ENCODE data around the gene USP15.
"Not testable (repeated sequence)": the region's sequence is repeated elsewhere in the genome, so short reads cannot be mapped to it uniquely, and the experiment has no call there.

Gene USP15

GRCh38 chr12:62305778-62306177 lies 45.6 kb downstream of the USP15 start:
- peaks cover 59% of the 10 kb centered on the region for H3K4me1 Mint-ChIP-seq
- peaks cover 76% of the 10 kb centered on the region for H3K36me3 Mint-ChIP-seq (ENCODE audit: low read depth)
- peaks cover 25% of the 10 kb centered on the region for H3K9me3 Mint-ChIP-seq
- no peak for DNase-seq
- no peak overlapping the region for H3K27ac Mint-ChIP-seq
- H3K27me3 Mint-ChIP-seq = no peaks in the 10 kb centered on the region
- no peak overlapping the region for H3K4me3 Mint-ChIP-seq
- ATAC-seq = no peak

- peak overlapping the region; percentile 33 for H3K27ac Mint-ChIP-seq
- peaks cover 22% of the 10 kb centered on the region for H3K9me3 Mint-ChIP-seq
- no peaks in the 10 kb centered on the region for H3K27me3 Mint-ChIP-seq
- ATAC-seq = peak; percentile 56
- H3K4me1 Mint-ChIP-seq = peaks cover 60% of the 10 kb centered on the region
- no peak for DNase-seq
- peaks cover 67% of the 10 kb centered on the region for H3K36me3 Mint-ChIP-seq (ENCODE audit: low read depth)
- H3K4me3 Mint-ChIP-seq = no peak overlapping the region
These were observed 46.6 kb downstream of the USP15 start for GRCh38 chr12:62306569-62307530.

GRCh38 chr12:62308201-62308600 lies 48.0 kb downstream of the USP15 start:
- Mint-ChIP-seq H3K4me3 (peak overlapping the region; percentile 2), H3K4me1 (peaks cover 61% of the 10 kb centered on the region), H3K36me3 (ENCODE audit: low read depth) (peaks cover 56% of the 10 kb centered on the region), H3K9me3 (peaks cover 16% of the 10 kb centered on the region), H3K27me3 (no peaks in the 10 kb centered on the region), H3K27ac (peak overlapping the region; percentile 55)
- DNase-seq (no peak), ATAC-seq (peak; percentile 93)

GRCh38 chr12:62313727-62314380 lies 53.6 kb downstream of the USP15 start:
- ATAC-seq (no peak), DNase-seq (no peak)
- Mint-ChIP-seq H3K4me3 (no peak overlapping the region), H3K27ac (no peak overlapping the region), H3K4me1 (peaks cover 49% of the 10 kb centered on the region), H3K9me3 (peaks cover 3% of the 10 kb centered on the region), H3K36me3 (ENCODE audit: low read depth) (peaks cover 35% of the 10 kb centered on the region), H3K27me3 (no peaks in the 10 kb centered on the region)

- Mint-ChIP-seq H3K27ac (no peak overlapping the region), H3K9me3 (peaks cover 3% of the 10 kb centered on the region), H3K27me3 (no peaks in the 10 kb centered on the region), H3K4me3 (no peak overlapping the region), H3K4me1 (peaks cover 26% of the 10 kb centered on the region), H3K36me3 (ENCODE audit: low read depth) (peaks cover 39% of the 10 kb centered on the region)
- DNase-seq (no peak), ATAC-seq (no peak)
These were observed 56.8 kb downstream of the USP15 start for GRCh38 chr12:62317017-62317416.

GRCh38 chr12:62319058-62319457 lies 58.9 kb downstream of the USP15 start:
- H3K4me3 Mint-ChIP-seq = no peak overlapping the region
- no peak for ATAC-seq
- peaks cover 3% of the 10 kb centered on the region for H3K9me3 Mint-ChIP-seq
- no peak overlapping the region for H3K27ac Mint-ChIP-seq
- H3K4me1 Mint-ChIP-seq = peaks cover 17% of the 10 kb centered on the region
- H3K36me3 Mint-ChIP-seq (ENCODE audit: low read depth) = peaks cover 52% of the 10 kb centered on the region
- no peaks in the 10 kb centered on the region for H3K27me3 Mint-ChIP-seq
- no peak for DNase-seq

GRCh38 chr12:62320054-62320453 lies 59.9 kb downstream of the USP15 start:
- peaks cover 52% of the 10 kb centered on the region for H3K36me3 Mint-ChIP-seq (ENCODE audit: low read depth)
- no peak for DNase-seq
- no peaks in the 10 kb centered on the region for H3K27me3 Mint-ChIP-seq
- H3K4me1 Mint-ChIP-seq = peaks cover 17% of the 10 kb centered on the region
- no peak overlapping the region for H3K4me3 Mint-ChIP-seq
- no peak for ATAC-seq
- H3K9me3 Mint-ChIP-seq = peaks cover 3% of the 10 kb centered on the region
- no peak overlapping the region for H3K27ac Mint-ChIP-seq

GRCh38 chr12:62323386-62323785 lies 63.2 kb downstream of the USP15 start:
- Mint-ChIP-seq H3K9me3 (no peaks in the 10 kb centered on the region), H3K4me1 (peaks cover 11% of the 10 kb centered on the region), H3K4me3 (no peak overlapping the region), H3K36me3 (ENCODE audit: low read depth) (peaks cover 43% of the 10 kb centered on the region), H3K27me3 (no peaks in the 10 kb centered on the region), H3K27ac (no peak overlapping the region)
- DNase-seq (no peak), ATAC-seq (no peak)

GRCh38 chr12:62328296-62328921 lies 68.2 kb downstream of the USP15 start:
- Mint-ChIP-seq H3K27me3 (no peaks in the 10 kb centered on the region), H3K36me3 (ENCODE audit: low read depth) (peaks cover 35% of the 10 kb centered on the region), H3K4me3 (no peak overlapping the region), H3K27ac (no peak overlapping the region), H3K4me1 (peaks cover 17% of the 10 kb centered on the region), H3K9me3 (no peaks in the 10 kb centered on the region)
- DNase-seq (no peak), ATAC-seq (no peak)

GRCh38 chr12:62331306-62331705 lies 71.1 kb downstream of the USP15 start:
- H3K27me3 Mint-ChIP-seq = no peaks in the 10 kb centered on the region
- DNase-seq (no peak), ATAC-seq (no peak)
- H3K4me3 Mint-ChIP-seq = no peak overlapping the region
- H3K4me1 Mint-ChIP-seq = peaks cover 17% of the 10 kb centered on the region
- H3K27ac Mint-ChIP-seq = no peak overlapping the region
- no peaks in the 10 kb centered on the region for H3K9me3 Mint-ChIP-seq
- H3K36me3 Mint-ChIP-seq (ENCODE audit: low read depth) = peaks cover 46% of the 10 kb centered on the region

GRCh38 chr12:62332598-62332997 lies 72.4 kb downstream of the USP15 start:
- H3K27ac Mint-ChIP-seq = no peak overlapping the region

GRCh38 chr12:62335057-62335456 lies 74.9 kb downstream of the USP15 start:
- H3K4me3 Mint-ChIP-seq = no peak overlapping the region
- no peak overlapping the region for H3K27ac Mint-ChIP-seq
- peaks cover 25% of the 10 kb centered on the region for H3K4me1 Mint-ChIP-seq
- H3K27me3 Mint-ChIP-seq = no peaks in the 10 kb centered on the region
- peaks cover 4% of the 10 kb centered on the region for H3K9me3 Mint-ChIP-seq
- ATAC-seq (no peak), DNase-seq (no peak)
- H3K36me3 Mint-ChIP-seq (ENCODE audit: low read depth) = peaks cover 65% of the 10 kb centered on the region

More at GRCh38 chr12:62332598-62332997, 72.4 kb downstream of the USP15 start:
- ATAC-seq (no peak), DNase-seq (no peak)
- peaks cover 18% of the 10 kb centered on the region for H3K4me1 Mint-ChIP-seq
- H3K27me3 Mint-ChIP-seq = no peaks in the 10 kb centered on the region
- H3K36me3 Mint-ChIP-seq (ENCODE audit: low read depth) = peaks cover 54% of the 10 kb centered on the region
- peaks cover 4% of the 10 kb centered on the region for H3K9me3 Mint-ChIP-seq
- H3K4me3 Mint-ChIP-seq = no peak overlapping the region

GRCh38 chr12:62335796-62336195 lies 75.6 kb downstream of the USP15 start:
- Mint-ChIP-seq H3K36me3 (ENCODE audit: low read depth) (peaks cover 69% of the 10 kb centered on the region), H3K27me3 (no peaks in the 10 kb centered on the region), H3K9me3 (peaks cover 4% of the 10 kb centered on the region), H3K27ac (no peak overlapping the region), H3K4me3 (no peak overlapping the region), H3K4me1 (peaks cover 31% of the 10 kb centered on the region)
- DNase-seq = no peak
- no peak for ATAC-seq

GRCh38 chr12:62337643-62338042 lies 77.4 kb downstream of the USP15 start:
- H3K4me3 Mint-ChIP-seq, H3K9me3 Mint-ChIP-seq, H3K27me3 Mint-ChIP-seq, ATAC-seq, DNase-seq: not testable (repeated sequence)
- peak overlapping the region; percentile 44 for H3K27ac Mint-ChIP-seq
- H3K4me1 Mint-ChIP-seq = peaks cover 21% of the 10 kb centered on the region
- H3K36me3 Mint-ChIP-seq (ENCODE audit: low read depth) = peaks cover 74% of the 10 kb centered on the region
